ENCODE results near the gene PLCG1. TPM values are rescaled to one million over a fixed set of nuclear protein-coding genes. Genes with fewer than 3 reads are reported as not detected.

The PLCG1 gene
- total and polyA plus RNA-seq, 2 of the 8 experiments (the other 6 are each of a cell fraction or from before 2014, with no cell fraction given) = 103 to 154 TPM

DNA sequence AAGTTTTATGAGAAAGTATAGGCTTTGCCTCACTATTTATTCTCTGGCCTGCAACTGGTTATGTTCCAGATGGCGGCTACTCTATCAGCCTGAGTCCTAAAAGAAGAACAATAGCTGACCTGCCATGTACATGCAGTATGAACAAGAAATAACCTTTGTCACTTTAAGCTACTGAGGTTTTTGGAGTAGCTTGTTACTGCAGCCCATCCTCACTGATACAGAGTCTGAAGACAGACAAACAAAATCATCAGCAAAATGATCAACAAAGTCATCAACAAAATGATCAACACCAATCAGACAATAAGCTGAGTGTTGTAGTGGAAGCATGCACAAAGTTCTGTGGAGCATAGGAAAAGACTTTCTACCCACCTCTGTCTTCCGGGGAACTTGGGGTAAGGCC lies 82.5 kb downstream of the PLCG1 start:
- Histone ChIP-seq H4K5ac (ENCODE audit: insufficient read length, low read depth, low read length) (no peak overlapping the region), H4K8ac (ENCODE audit: extremely low read depth, insufficient read depth, low read length) (no peak overlapping the region), H3K56ac (replicated peaks; ENCODE audit: insufficient read length, low read depth, low read length) (no peak overlapping the region), H2BK5ac (ENCODE audit: low read depth, low read length) (no peak overlapping the region), H3K79me2 (ENCODE audit: control insufficient read depth in 1 of 2, insufficient read depth in 2 of 2, low read length in 2 of 2) (no peaks in the 10 kb centered on the region), H3K27me3 (replicated peaks in 1 of 4; ENCODE audit: control insufficient read depth in 3 of 4, extremely low read depth in 1 of 4, insufficient read depth in 3 of 4, low read length in 3 of 4) (no peaks in the 10 kb centered on the region), H2AFZ (ENCODE audit: low read length) (no peak overlapping the region), H2BK20ac (ENCODE audit: low read length) (no peak overlapping the region), H4K91ac (replicated peaks; ENCODE audit: insufficient read length, low read length) (no peak overlapping the region), H3K79me1 (ENCODE audit: low read depth, low read length) (no peaks in the 10 kb centered on the region), H3K36me3 (ENCODE audit: control insufficient read depth in 2 of 4, insufficient read depth in 4 of 4, low read length in 3 of 4) (no peaks in the 10 kb centered on the region), H3K23ac (ENCODE audit: insufficient read length) (no peak overlapping the region), H3K4me1 (replicated peaks in 1 of 4; ENCODE audit: control insufficient read depth in 3 of 4, insufficient read depth in 4 of 4, low read length in 3 of 4) (no peaks in the 10 kb centered on the region), H3K14ac (ENCODE audit: insufficient read length) (no peak overlapping the region), H3K9me3 (ENCODE audit: insufficient read depth in 2 of 2, low read depth in 1 of 2, low read length in 1 of 2) (no peaks in the 10 kb centered on the region), H3K4me2 (ENCODE audit: insufficient read depth in 1 of 2, low read depth in 2 of 2, low read length in 2 of 2) (no peak overlapping the region), H2BK120ac (replicated peaks; ENCODE audit: low read depth, low read length) (no peak overlapping the region), H2BK15ac (ENCODE audit: low read length) (no peak overlapping the region), H4K20me1 (replicated peaks in 1 of 2; ENCODE audit: control insufficient read depth in 1 of 2, insufficient read depth in 2 of 2, low read length in 2 of 2) (no peaks in the 10 kb centered on the region), H3K27ac (ENCODE audit: low read depth, low read length) (no peak overlapping the region), H3K23me2 (ENCODE audit: low read depth, low read length) (no peaks in the 10 kb centered on the region), H3K4ac (replicated peaks; ENCODE audit: insufficient read length, low read depth, low read length) (no peak overlapping the region), H2AK5ac (ENCODE audit: low read depth, low read length) (no peak overlapping the region), H2BK12ac (ENCODE audit: low read depth, low read length) (no peak overlapping the region), H3K9ac (replicated peaks in 1 of 4; ENCODE audit: extremely low read depth in 1 of 4, low read depth in 3 of 4, low read length in 3 of 4) (no peak overlapping the region), H3K4me3 (ENCODE audit: extremely low read depth in 1 of 4, insufficient read depth in 2 of 4, low read depth in 3 of 4, low read length in 4 of 4) (no peak overlapping the region), H3K18ac (ENCODE audit: extremely low read depth, low read length) (no peak overlapping the region)
- 85% methylated on average over 2 of the region's 2 CpGs; no CpG with 5 or more reads in 1 of the 2 experiments for WGBS, 2 experiments (ENCODE audit: extremely low coverage in 1 of 2, insufficient coverage in 1 of 2, insufficient read length in 1 of 2, insufficient replicate concordance in 2 of 2, low coverage in 1 of 2, low lambda C conversion rate in 2 of 2, missing lambda C conversion rate in 1 of 2)
- DNase-seq (ENCODE audit: low read depth in 1 of 2, low spot score in 2 of 2) = no peak
- ChIA-PET CTCF (ENCODE audit: partially characterized antibody) (interaction anchor here (0.5 to 1.5 kb wide), 11 partner anchors 12 to 480 kb away, joined by 3 to 4 read pairs (median 3); partner anchors contain the start of gene LPIN3), POLR2A (ENCODE audit: partially characterized antibody) (no interaction called here)
- no peak for FAIRE-seq
- no peak for TF ChIP-seq SUZ12 (IDR thresholded peaks at IDR 0.05; ENCODE audit: low read length)
- TF ChIP-seq, protein P1, sequence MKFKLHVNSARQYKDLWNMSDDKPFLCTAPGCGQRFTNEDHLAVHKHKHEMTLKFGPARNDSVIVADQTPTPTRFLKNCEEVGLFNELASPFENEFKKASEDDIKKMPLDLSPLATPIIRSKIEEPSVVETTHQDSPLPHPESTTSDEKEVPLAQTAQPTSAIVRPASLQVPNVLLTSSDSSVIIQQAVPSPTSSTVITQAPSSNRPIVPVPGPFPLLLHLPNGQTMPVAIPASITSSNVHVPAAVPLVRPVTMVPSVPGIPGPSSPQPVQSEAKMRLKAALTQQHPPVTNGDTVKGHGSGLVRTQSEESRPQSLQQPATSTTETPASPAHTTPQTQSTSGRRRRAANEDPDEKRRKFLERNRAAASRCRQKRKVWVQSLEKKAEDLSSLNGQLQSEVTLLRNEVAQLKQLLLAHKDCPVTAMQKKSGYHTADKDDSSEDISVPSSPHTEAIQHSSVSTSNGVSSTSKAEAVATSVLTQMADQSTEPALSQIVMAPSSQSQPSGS (IDR thresholded peaks at IDR 0.05; ENCODE audit: low read length) = no peak
- TF ChIP-seq, protein P2, sequence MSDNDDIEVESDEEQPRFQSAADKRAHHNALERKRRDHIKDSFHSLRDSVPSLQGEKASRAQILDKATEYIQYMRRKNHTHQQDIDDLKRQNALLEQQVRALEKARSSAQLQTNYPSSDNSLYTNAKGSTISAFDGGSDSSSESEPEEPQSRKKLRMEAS (IDR thresholded peaks at IDR 0.05) = no peak
- no peak for TF ChIP-seq YY1 (IDR thresholded peaks at IDR 0.05; ENCODE audit: low read depth, low read length)
- no peak for TF ChIP-seq EP300 (IDR thresholded peaks at IDR 0.05; ENCODE audit: borderline replicate concordance in 1 of 2, low read depth in 2 of 2, low read length in 2 of 2)
- no peak for TF ChIP-seq SP4 (IDR thresholded peaks at IDR 0.05; ENCODE audit: low read length)
- TF ChIP-seq, protein P3, sequence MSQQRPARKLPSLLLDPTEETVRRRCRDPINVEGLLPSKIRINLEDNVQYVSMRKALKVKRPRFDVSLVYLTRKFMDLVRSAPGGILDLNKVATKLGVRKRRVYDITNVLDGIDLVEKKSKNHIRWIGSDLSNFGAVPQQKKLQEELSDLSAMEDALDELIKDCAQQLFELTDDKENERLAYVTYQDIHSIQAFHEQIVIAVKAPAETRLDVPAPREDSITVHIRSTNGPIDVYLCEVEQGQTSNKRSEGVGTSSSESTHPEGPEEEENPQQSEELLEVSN (IDR thresholded peaks at IDR 0.05) = no peak
- TF ChIP-seq CEBPB (IDR thresholded peaks at IDR 0.05; ENCODE audit: low read depth, low read length) = no peak
- no peak for TF ChIP-seq CBX5 (IDR thresholded peaks at IDR 0.05; ENCODE audit: low read depth, low read length)
- TF ChIP-seq GTF2F1 (IDR thresholded peaks at IDR 0.05; ENCODE audit: borderline replicate concordance, low read depth, low read length) = no peak
- no peak for TF ChIP-seq HDAC2 (IDR thresholded peaks at IDR 0.05; ENCODE audit: borderline replicate concordance in 1 of 2, low read depth in 2 of 2, low read length in 2 of 2)
- no peak for TF ChIP-seq KDM5A (IDR thresholded peaks at IDR 0.05; ENCODE audit: low read length)
